ENCODE data around the gene TMEM225. TPM values are rescaled to one million over a fixed set of nuclear protein-coding genes. Genes with fewer than 3 reads are reported as not detected.

TMEM225 gene
- total and polyA plus RNA-seq, 7 donors = not detected

GRCh38 chr11:123859731-123860130, 25.7 kb downstream of the TMEM225 start:
- H3K27ac ChIP-seq = no peak overlapping the region

GRCh38 chr11:123856444-123856843, 29.0 kb downstream of the TMEM225 start:
- Histone ChIP-seq H3K27me3 (ENCODE audit: insufficient read depth in 3 of 3, low read length in 2 of 3) (no peaks in the 10 kb centered on the region), H3K27ac (no peak overlapping the region), H3K36me3 (ENCODE audit: insufficient read depth in 1 of 2, low read depth in 1 of 2) (no peaks in the 10 kb centered on the region), H3K4me1 (no peaks in the 10 kb centered on the region), H3K9me3 (no peaks in the 10 kb centered on the region), H3K4me3 (no peak overlapping the region)
- DNase-seq (no peak), ATAC-seq (no peak)
- WGBS, 3 donors = 83 to 91% (median 89%) methylated on average over 2 of the region's 2 CpGs
- TF ChIP-seq CTCF (IDR thresholded peaks at IDR 0.05) = no peak
- intact Hi-C loops (cut with DNase I) = no loop called here

More at GRCh38 chr11:123859731-123860130, 25.7 kb downstream of the TMEM225 start:
- no peak for DNase-seq
- Histone ChIP-seq H3K27me3 (ENCODE audit: insufficient read depth in 3 of 3, low read length in 2 of 3) (no peaks in the 10 kb centered on the region), H3K4me3 (no peak overlapping the region), H3K9me3 (no peaks in the 10 kb centered on the region), H3K36me3 (ENCODE audit: insufficient read depth in 1 of 2, low read depth in 1 of 2) (no peaks in the 10 kb centered on the region), H3K4me1 (no peaks in the 10 kb centered on the region)
- TF ChIP-seq CTCF (IDR thresholded peaks at IDR 0.05) = no peak
- intact Hi-C loops (cut with DNase I) = no loop called here
- WGBS, 3 donors = 43 to 65% (median 51%) methylated on average over 2 of the region's 2 CpGs
- ATAC-seq = no peak

- intact Hi-C loops (cut with DNase I) = no loop called here
- H3K4me1 ChIP-seq = no peaks in the 10 kb centered on the region
- no peaks in the 10 kb centered on the region for H3K27me3 ChIP-seq (ENCODE audit: insufficient read depth in 3 of 3, low read length in 2 of 3)
- no peak overlapping the region for H3K27ac ChIP-seq
- no peaks in the 10 kb centered on the region for H3K36me3 ChIP-seq (ENCODE audit: insufficient read depth in 1 of 2, low read depth in 1 of 2)
- WGBS, 3 donors = 77 to 88% (median 81%) methylated on average over 2 of the region's 2 CpGs
- no peaks in the 10 kb centered on the region for H3K9me3 ChIP-seq
- ATAC-seq (no peak), DNase-seq (no peak)
- TF ChIP-seq CTCF (IDR thresholded peaks at IDR 0.05) = no peak
- no peak overlapping the region for H3K4me3 ChIP-seq
Observed at GRCh38 chr11:123853038-123853437, 32.4 kb downstream of the TMEM225 start.

- H3K27ac ChIP-seq = no peak overlapping the region
- ATAC-seq (no peak), DNase-seq (no peak)
- H3K36me3 ChIP-seq (ENCODE audit: insufficient read depth in 1 of 2, low read depth in 1 of 2) = no peaks in the 10 kb centered on the region
- no peaks in the 10 kb centered on the region for H3K4me1 ChIP-seq
- intact Hi-C loops (cut with DNase I) = no loop called here
- H3K9me3 ChIP-seq = no peaks in the 10 kb centered on the region
- H3K27me3 ChIP-seq (ENCODE audit: insufficient read depth in 3 of 3, low read length in 2 of 3) = no peaks in the 10 kb centered on the region
- H3K4me3 ChIP-seq = no peak overlapping the region
- TF ChIP-seq CTCF (IDR thresholded peaks at IDR 0.05) = no peak
Observed at GRCh38 chr11:123852321-123852720, 33.1 kb downstream of the TMEM225 start.

GRCh38 chr11:123851110-123851509, 34.4 kb downstream of the TMEM225 start:
- intact Hi-C loops (cut with DNase I) = no loop called here
- Histone ChIP-seq H3K27me3 (ENCODE audit: insufficient read depth in 3 of 3, low read length in 2 of 3) (no peaks in the 10 kb centered on the region), H3K4me3 (no peak overlapping the region), H3K4me1 (no peaks in the 10 kb centered on the region), H3K36me3 (ENCODE audit: insufficient read depth in 1 of 2, low read depth in 1 of 2) (no peaks in the 10 kb centered on the region), H3K9me3 (no peaks in the 10 kb centered on the region), H3K27ac (no peak overlapping the region)
- DNase-seq = no peak
- TF ChIP-seq CTCF (IDR thresholded peaks at IDR 0.05) = no peak
- 82 to 95% (median 92%) methylated on average over 4 of the region's 4 CpGs for WGBS, 3 donors
- no peak for ATAC-seq

Measured in psoas muscle (tissue), 8 donors.